Stimulated activated CD8-positive, alpha-beta memory T cell treated with anti-CD3 and anti-CD28 coated beads, Interleukin-12 subunit alpha, Interleukin-12 subunit beta, amount 100 ng/mL, for 24 hours (primary cell): ENCODE data around the gene LMF1.

Experiments used
- DNase-seq: peaks from one replicate; pipeline ENCODE4 v3.0.0-alpha.2; 2020; ENCODE audit errors: extremely low read depth

Gene LMF1

GRCh38 chr16:970766-971581 lies at the start of gene LMF1:
Gene LMF1 (minus strand): TSS chr16:970984. CDS start chr16:970980, 4 bp downstream.
- DNase-seq, result peak; percentile 83

GRCh38 chr16:1020091-1020399 lies 49.3 kb upstream of the LMF1 start:
- DNase-seq, result no peak

- no peak for DNase-seq
Observed at GRCh38 chr16:1019231-1020090, 48.7 kb upstream of the LMF1 start.

GRCh38 chr16:1018447-1019198 lies 47.8 kb upstream of the LMF1 start:
- no peak for DNase-seq

- DNase-seq, result no peak
Observed at GRCh38 chr16:1014771-1015495, 44.1 kb upstream of the LMF1 start.

GRCh38 chr16:1014221-1014620 lies 43.4 kb upstream of the LMF1 start:
- no peak for DNase-seq

- no peak for DNase-seq
Observed at GRCh38 chr16:1013593-1013900, 42.8 kb upstream of the LMF1 start.

- DNase-seq, result no peak
Observed at GRCh38 chr16:1012722-1013592, 42.2 kb upstream of the LMF1 start.

GRCh38 chr16:1012135-1012534 lies 41.4 kb upstream of the LMF1 start:
- DNase-seq, result no peak

- DNase-seq, result no peak
Observed at GRCh38 chr16:1011316-1012082, 40.7 kb upstream of the LMF1 start.

GRCh38 chr16:1010815-1011214 lies 40.0 kb upstream of the LMF1 start:
- no peak for DNase-seq

- no peak for DNase-seq
Observed at GRCh38 chr16:1010251-1010650, 39.5 kb upstream of the LMF1 start.

- DNase-seq, result no peak
Observed at GRCh38 chr16:1009358-1010150, 38.8 kb upstream of the LMF1 start.

- no peak for DNase-seq
Observed at GRCh38 chr16:1008085-1008484, 37.3 kb upstream of the LMF1 start.

- DNase-seq, result no peak
Observed at GRCh38 chr16:1007284-1007850, 36.6 kb upstream of the LMF1 start.

GRCh38 chr16:1006781-1007180 lies 36.0 kb upstream of the LMF1 start:
- DNase-seq, result no peak

- no peak for DNase-seq
Observed at GRCh38 chr16:1005286-1005685, 34.5 kb upstream of the LMF1 start.

GRCh38 chr16:1003391-1004347 lies 32.9 kb upstream of the LMF1 start:
- DNase-seq, result no peak
